Natural killer cell (primary cell): ENCODE measurements around the gene AGK. TPM values are rescaled to one million over a fixed set of nuclear protein-coding genes. Genes with fewer than 3 reads are reported as not detected.

Experiments
- ATAC-seq, 3 donors: fragments of 150-1000 bp in 2 of 3; fragments of 200-7000 bp in 1 of 3; cut with Tn5 transposase; 1 replicate in 1 of 3; 2 replicates in 2 of 3; pipeline ENCODE4 v1.10.0; 2021; ENCODE audit warnings: mild to moderate bottlenecking in 2 of 3, moderate library complexity in 2 of 3
- DNase-seq, 2 donors: peaks; one replicate each; pipeline versions ENCODE4 v3.0.0 to v3.0.0-alpha.2; 2013 to 2021; ENCODE audit warnings: mixed read lengths in 1 of 2
- H3K27ac ChIP-seq: one replicate; pipeline ENCODE4 v1.5.1; 2013; ENCODE audit warnings: mild to moderate bottlenecking, low read length
- H3K27me3 ChIP-seq: one replicate; pipeline ENCODE4 v1.6.1; 2013; ENCODE audit warnings: low read length; ENCODE audit not compliant: control insufficient read depth, insufficient read depth
- H3K36me3 ChIP-seq: one replicate; pipeline ENCODE4 v1.6.1; 2013; ENCODE audit warnings: low read length; ENCODE audit not compliant: control insufficient read depth, insufficient read depth
- H3K4me1 ChIP-seq: one replicate; pipeline ENCODE4 v1.6.1; 2013; ENCODE audit warnings: low read length; ENCODE audit not compliant: control insufficient read depth, insufficient read depth
- H3K4me3 ChIP-seq: one replicate; pipeline ENCODE4 v1.5.1; 2013; ENCODE audit warnings: low read length
- H3K9me3 ChIP-seq: one replicate; pipeline ENCODE4 v1.6.1; 2013; ENCODE audit warnings: low read length; ENCODE audit not compliant: control insufficient read depth, insufficient read depth
- H3K27ac Mint-ChIP-seq, 2 donors: one replicate each; pipeline ENCODE4 v1.8.0; 2022; ENCODE audit warnings: mild to moderate bottlenecking in 2 of 2, mixed read lengths in 2 of 2, moderate library complexity in 1 of 2
- H3K27me3 Mint-ChIP-seq, 2 donors: one replicate each; pipeline ENCODE4 v1.8.0; 2022; ENCODE audit warnings: low read depth in 2 of 2, mixed read lengths in 2 of 2
- H3K36me3 Mint-ChIP-seq: one replicate; pipeline ENCODE4 v1.8.0; 2022; ENCODE audit warnings: mixed read lengths
- H3K4me1 Mint-ChIP-seq, 2 donors: one replicate each; pipeline ENCODE4 v1.8.0; 2022; ENCODE audit warnings: mixed read lengths in 2 of 2
- H3K4me3 Mint-ChIP-seq: one replicate; pipeline ENCODE4 v1.8.0; 2022; ENCODE audit warnings: mild to moderate bottlenecking, moderate library complexity, mixed read lengths
- H3K9me3 Mint-ChIP-seq, 2 donors: one replicate each; pipeline ENCODE4 v1.8.0; 2022; ENCODE audit warnings: mixed read lengths in 2 of 2
- WGBS: methylation state at CpG from one replicate; pipeline ENCODE4 v1.1.7; 2013; ENCODE audit warnings: missing lambda C conversion rate; ENCODE audit not compliant: insufficient coverage; 5-methylcytosine and 5-hydroxymethylcytosine counted together
- intact Hi-C: fragments of 100-400 bp; cut with micrococcal nuclease; formaldehyde crosslinking; loops from one replicate; pipeline ENCODE4 v1.14.2; 2022
- total RNA-seq, 4 donors: library from RNA; stranded (reverse); fragments of 120-200 nt in 1 of 4; gene quantifications; one replicate each; pipeline versions ENCODE4 v1.2.3 to v1.2.4, GENCODE V29; 2013 to 2022
- TF ChIP-seq, protein P1 (sequence below): fragments of 200-600 bp; IDR thresholded peaks from one replicate; pipeline ENCODE4 v1.8.0; 2022; ENCODE audit warnings: antibody characterized with exemption

AGK gene
- total RNA-seq, 3 donors from 2014 or later (not counting 1 experiment from before 2014, with no cell fraction given), result 70.0 to 106 (median 99.0) TPM

DNA sequence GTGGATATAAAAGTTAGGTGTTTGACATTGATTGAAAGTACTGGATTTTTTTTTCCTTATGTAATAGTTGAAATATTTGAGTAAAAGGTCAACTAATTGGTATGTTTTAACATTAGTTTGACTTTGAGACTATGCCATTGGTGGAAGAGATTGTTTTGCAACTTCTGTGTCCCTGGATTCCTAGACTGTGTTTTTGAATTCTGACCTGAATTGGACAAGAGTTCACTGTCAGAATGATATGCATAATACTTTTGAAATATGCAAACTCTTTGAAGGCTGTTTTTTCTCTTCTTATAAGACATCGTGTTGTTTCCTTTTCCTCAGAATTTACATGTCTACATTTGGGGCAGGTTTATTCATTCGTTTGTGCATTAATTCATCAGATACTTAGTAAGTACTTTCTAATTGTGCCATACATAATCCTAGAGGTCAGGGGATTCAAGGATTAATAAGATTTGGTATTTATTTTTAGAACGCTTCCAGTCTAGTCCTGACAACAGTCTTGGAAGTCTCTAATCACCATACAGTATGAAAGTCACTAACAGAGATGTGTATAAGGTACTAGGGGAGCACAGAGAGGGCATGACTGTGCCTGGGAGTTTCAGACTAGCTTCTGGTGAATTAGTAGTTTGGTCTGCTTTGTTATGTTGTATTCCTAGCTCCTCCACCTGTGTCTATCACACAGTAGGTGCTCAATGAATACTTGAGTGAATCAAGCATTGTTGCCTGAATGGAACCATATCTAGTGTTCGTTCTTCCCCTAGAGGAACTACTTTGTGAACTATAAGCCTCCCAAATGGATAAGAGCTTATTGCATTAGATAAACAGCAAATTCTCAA, 49.2 kb downstream of the AGK start:
- no peak overlapping the region for H3K4me3 ChIP-seq
- WGBS, result 96% methylated on average over 3 of the region's 4 CpGs
- ATAC-seq (no peak), DNase-seq (no peak)
- Mint-ChIP-seq H3K4me1 (peaks cover 6 to 29% of the 10 kb centered on the region in 2 donors), H3K27me3 (no peaks in the 10 kb centered on the region), H3K36me3 (no peaks in the 10 kb centered on the region), H3K27ac (peak overlapping the region; percentile 48 to 60), H3K9me3 (no peaks in the 10 kb centered on the region), H3K4me3 (no peak overlapping the region)
- no peaks in the 10 kb centered on the region for H3K4me1 ChIP-seq
- no peak overlapping the region for H3K27ac ChIP-seq
- H3K27me3 ChIP-seq, result no peaks in the 10 kb centered on the region
- intact Hi-C loops, result no loop called here
- TF ChIP-seq, protein P1, sequence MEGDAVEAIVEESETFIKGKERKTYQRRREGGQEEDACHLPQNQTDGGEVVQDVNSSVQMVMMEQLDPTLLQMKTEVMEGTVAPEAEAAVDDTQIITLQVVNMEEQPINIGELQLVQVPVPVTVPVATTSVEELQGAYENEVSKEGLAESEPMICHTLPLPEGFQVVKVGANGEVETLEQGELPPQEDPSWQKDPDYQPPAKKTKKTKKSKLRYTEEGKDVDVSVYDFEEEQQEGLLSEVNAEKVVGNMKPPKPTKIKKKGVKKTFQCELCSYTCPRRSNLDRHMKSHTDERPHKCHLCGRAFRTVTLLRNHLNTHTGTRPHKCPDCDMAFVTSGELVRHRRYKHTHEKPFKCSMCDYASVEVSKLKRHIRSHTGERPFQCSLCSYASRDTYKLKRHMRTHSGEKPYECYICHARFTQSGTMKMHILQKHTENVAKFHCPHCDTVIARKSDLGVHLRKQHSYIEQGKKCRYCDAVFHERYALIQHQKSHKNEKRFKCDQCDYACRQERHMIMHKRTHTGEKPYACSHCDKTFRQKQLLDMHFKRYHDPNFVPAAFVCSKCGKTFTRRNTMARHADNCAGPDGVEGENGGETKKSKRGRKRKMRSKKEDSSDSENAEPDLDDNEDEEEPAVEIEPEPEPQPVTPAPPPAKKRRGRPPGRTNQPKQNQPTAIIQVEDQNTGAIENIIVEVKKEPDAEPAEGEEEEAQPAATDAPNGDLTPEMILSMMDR, result no peak
- peaks cover 51% of the 10 kb centered on the region for H3K36me3 ChIP-seq
- H3K9me3 ChIP-seq, result no peaks in the 10 kb centered on the region

DNA sequence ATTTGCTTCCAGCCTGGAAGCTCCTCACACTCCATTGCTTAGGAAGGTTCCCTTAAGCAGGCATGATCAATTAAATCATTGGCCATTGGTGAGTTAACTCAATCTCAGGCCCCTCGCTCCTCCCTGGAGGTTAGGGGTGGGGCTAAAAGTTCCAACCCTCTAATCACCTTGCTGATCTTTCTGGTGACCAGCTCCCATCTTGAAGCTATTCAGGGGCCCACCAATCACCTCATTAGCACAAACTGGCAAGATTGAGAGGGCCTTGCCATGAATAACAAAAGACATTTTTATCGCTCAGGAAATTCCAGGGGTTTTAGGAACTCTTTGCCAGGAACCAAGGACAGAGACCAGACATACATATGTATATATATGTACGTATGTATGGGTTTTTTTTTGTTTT, 58.4 kb downstream of the AGK start:
- Mint-ChIP-seq H3K4me1 (peaks cover 0 to 7% of the 10 kb centered on the region in 2 donors), H3K36me3 (peaks cover 16% of the 10 kb centered on the region), H3K27ac (no peak overlapping the region), H3K27me3 (no peaks in the 10 kb centered on the region), H3K9me3 (no peaks in the 10 kb centered on the region), H3K4me3 (no peak overlapping the region)
- H3K36me3 ChIP-seq, result peaks cover 60% of the 10 kb centered on the region
- H3K27me3 ChIP-seq, result no peaks in the 10 kb centered on the region
- DNase-seq (no peak), ATAC-seq (no peak)
- H3K27ac ChIP-seq, result no peak overlapping the region
- 100% methylated on average over 1 of the region's 3 CpGs for WGBS
- intact Hi-C loops, result no loop called here
- no peak overlapping the region for H3K4me3 ChIP-seq
- TF ChIP-seq, protein P1, result no peak
- H3K4me1 ChIP-seq, result no peaks in the 10 kb centered on the region
- no peaks in the 10 kb centered on the region for H3K9me3 ChIP-seq

DNA sequence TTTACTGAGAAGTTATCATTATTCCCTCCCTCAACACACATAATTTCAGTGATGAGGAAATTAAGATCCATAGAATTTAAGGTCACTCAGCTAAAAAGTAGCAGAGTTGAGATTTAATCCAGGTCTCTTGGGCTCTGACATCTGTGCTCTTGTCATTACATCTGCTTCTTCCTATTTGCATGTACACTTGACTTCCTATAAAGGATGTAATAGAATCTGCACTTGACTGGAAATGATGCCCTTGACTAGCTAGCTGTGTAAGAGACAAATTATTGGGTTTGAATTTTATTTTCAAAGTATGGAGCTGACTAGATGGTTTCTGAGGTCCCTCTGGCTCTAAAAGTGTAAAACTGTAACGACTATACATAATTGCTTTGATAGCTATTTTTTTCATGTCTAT, 59.5 kb downstream of the AGK start:
- no peak overlapping the region for H3K27ac Mint-ChIP-seq

More for the DNA sequence above, 59.5 kb downstream of the AGK start:
- TF ChIP-seq, protein P1, result no peak
- Mint-ChIP-seq H3K4me1 (peaks cover 0 to 7% of the 10 kb centered on the region in 2 donors), H3K27me3 (no peaks in the 10 kb centered on the region), H3K4me3 (no peak overlapping the region), H3K9me3 (no peaks in the 10 kb centered on the region), H3K36me3 (peaks cover 19% of the 10 kb centered on the region)
- ATAC-seq, result no peak
- H3K9me3 ChIP-seq, result no peaks in the 10 kb centered on the region
- no peak overlapping the region for H3K27ac ChIP-seq
- WGBS, result no CpG with 5 or more reads among the region's 1 CpG
- no peaks in the 10 kb centered on the region for H3K4me1 ChIP-seq
- peaks cover 61% of the 10 kb centered on the region for H3K36me3 ChIP-seq
- DNase-seq, result no peak
- no peak overlapping the region for H3K4me3 ChIP-seq
- intact Hi-C loops, result no loop called here
- H3K27me3 ChIP-seq, result no peaks in the 10 kb centered on the region
